ENCODE results near the gene HUNK.

Gene HUNK

GRCh38 chr21:31905503-31906451, 33.0 kb downstream of the HUNK start:
- no peak overlapping the region for H3K4me3 ChIP-seq (ENCODE audit: low read depth in 1 of 2, low read length in 2 of 2)
- H3K27me3 ChIP-seq (ENCODE audit: control insufficient read depth in 1 of 2, insufficient read depth in 2 of 2, low read length in 2 of 2) = no peaks in the 10 kb centered on the region
- H3K9me3 ChIP-seq (ENCODE audit: control insufficient read depth in 1 of 2, low read length in 2 of 2) = no peaks in the 10 kb centered on the region
- peaks cover 5 to 18% of the 10 kb centered on the region in 2 donors for H3K4me1 ChIP-seq (ENCODE audit: control insufficient read depth in 1 of 2, insufficient read depth in 2 of 2, low read length in 2 of 2)
- no peak overlapping the region for H3K27ac ChIP-seq (ENCODE audit: low read depth, low read length)
- no peaks in the 10 kb centered on the region for H3K36me3 ChIP-seq (ENCODE audit: control insufficient read depth in 1 of 2, insufficient read depth in 2 of 2, low read length in 2 of 2)
- no peak overlapping the region for H3K9ac ChIP-seq (ENCODE audit: low read depth in 1 of 2, low read length in 2 of 2)

GRCh38 chr21:31908106-31909031, 35.5 kb downstream of the HUNK start:
- no peak overlapping the region for H3K4me3 ChIP-seq (ENCODE audit: low read depth in 1 of 2, low read length in 2 of 2)
- H3K27ac ChIP-seq (ENCODE audit: low read depth, low read length) = no peak overlapping the region
- no peaks in the 10 kb centered on the region for H3K36me3 ChIP-seq (ENCODE audit: control insufficient read depth in 1 of 2, insufficient read depth in 2 of 2, low read length in 2 of 2)
- no peak overlapping the region for H3K9ac ChIP-seq (ENCODE audit: low read depth in 1 of 2, low read length in 2 of 2)
- H3K9me3 ChIP-seq (ENCODE audit: control insufficient read depth in 1 of 2, low read length in 2 of 2) = no peaks in the 10 kb centered on the region
- peaks cover 0 to 7% of the 10 kb centered on the region in 2 donors for H3K4me1 ChIP-seq (ENCODE audit: control insufficient read depth in 1 of 2, insufficient read depth in 2 of 2, low read length in 2 of 2)
- no peaks in the 10 kb centered on the region for H3K27me3 ChIP-seq (ENCODE audit: control insufficient read depth in 1 of 2, insufficient read depth in 2 of 2, low read length in 2 of 2)

GRCh38 chr21:31909153-31910073, 36.6 kb downstream of the HUNK start:
- Histone ChIP-seq H3K4me3 (ENCODE audit: low read depth in 1 of 2, low read length in 2 of 2) (no peak overlapping the region), H3K9ac (ENCODE audit: low read depth in 1 of 2, low read length in 2 of 2) (no peak overlapping the region), H3K4me1 (ENCODE audit: control insufficient read depth in 1 of 2, insufficient read depth in 2 of 2, low read length in 2 of 2) (peaks cover 0 to 7% of the 10 kb centered on the region in 2 donors), H3K27ac (ENCODE audit: low read depth, low read length) (no peak overlapping the region), H3K9me3 (ENCODE audit: control insufficient read depth in 1 of 2, low read length in 2 of 2) (no peaks in the 10 kb centered on the region), H3K36me3 (ENCODE audit: control insufficient read depth in 1 of 2, insufficient read depth in 2 of 2, low read length in 2 of 2) (no peaks in the 10 kb centered on the region), H3K27me3 (ENCODE audit: control insufficient read depth in 1 of 2, insufficient read depth in 2 of 2, low read length in 2 of 2) (no peaks in the 10 kb centered on the region)

GRCh38 chr21:31910074-31910470, 37.3 kb downstream of the HUNK start:
- no peak overlapping the region for H3K27ac ChIP-seq (ENCODE audit: low read depth, low read length)
- H3K36me3 ChIP-seq (ENCODE audit: control insufficient read depth in 1 of 2, insufficient read depth in 2 of 2, low read length in 2 of 2) = no peaks in the 10 kb centered on the region
- H3K9ac ChIP-seq (ENCODE audit: low read depth in 1 of 2, low read length in 2 of 2) = no peak overlapping the region

GRCh38 chr21:31911138-31911907, 38.5 kb downstream of the HUNK start:
- Histone ChIP-seq H3K27me3 (ENCODE audit: control insufficient read depth in 1 of 2, insufficient read depth in 2 of 2, low read length in 2 of 2) (no peaks in the 10 kb centered on the region), H3K9ac (ENCODE audit: low read depth in 1 of 2, low read length in 2 of 2) (no peak overlapping the region), H3K36me3 (ENCODE audit: control insufficient read depth in 1 of 2, insufficient read depth in 2 of 2, low read length in 2 of 2) (no peaks in the 10 kb centered on the region), H3K4me3 (ENCODE audit: low read depth in 1 of 2, low read length in 2 of 2) (no peak overlapping the region), H3K4me1 (ENCODE audit: control insufficient read depth in 1 of 2, insufficient read depth in 2 of 2, low read length in 2 of 2) (peaks cover 0 to 7% of the 10 kb centered on the region in 2 donors), H3K27ac (ENCODE audit: low read depth, low read length) (no peak overlapping the region), H3K9me3 (ENCODE audit: control insufficient read depth in 1 of 2, low read length in 2 of 2) (no peaks in the 10 kb centered on the region)

More at GRCh38 chr21:31910074-31910470, 37.3 kb downstream of the HUNK start:
- H3K9me3 ChIP-seq (ENCODE audit: control insufficient read depth in 1 of 2, low read length in 2 of 2) = no peaks in the 10 kb centered on the region
- H3K4me1 ChIP-seq (ENCODE audit: control insufficient read depth in 1 of 2, insufficient read depth in 2 of 2, low read length in 2 of 2) = peaks cover 0 to 7% of the 10 kb centered on the region in 2 donors
- no peak overlapping the region for H3K4me3 ChIP-seq (ENCODE audit: low read depth in 1 of 2, low read length in 2 of 2)
- H3K27me3 ChIP-seq (ENCODE audit: control insufficient read depth in 1 of 2, insufficient read depth in 2 of 2, low read length in 2 of 2) = no peaks in the 10 kb centered on the region

- H3K27me3 ChIP-seq (ENCODE audit: control insufficient read depth in 1 of 2, insufficient read depth in 2 of 2, low read length in 2 of 2) = no peaks in the 10 kb centered on the region
- H3K4me1 ChIP-seq (ENCODE audit: control insufficient read depth in 1 of 2, insufficient read depth in 2 of 2, low read length in 2 of 2) = peaks cover 0 to 7% of the 10 kb centered on the region in 2 donors
- H3K9ac ChIP-seq (ENCODE audit: low read depth in 1 of 2, low read length in 2 of 2) = no peak overlapping the region
- no peaks in the 10 kb centered on the region for H3K36me3 ChIP-seq (ENCODE audit: control insufficient read depth in 1 of 2, insufficient read depth in 2 of 2, low read length in 2 of 2)
- no peak overlapping the region for H3K4me3 ChIP-seq (ENCODE audit: low read depth in 1 of 2, low read length in 2 of 2)
- no peaks in the 10 kb centered on the region for H3K9me3 ChIP-seq (ENCODE audit: control insufficient read depth in 1 of 2, low read length in 2 of 2)
- no peak overlapping the region for H3K27ac ChIP-seq (ENCODE audit: low read depth, low read length)
Measured at GRCh38 chr21:31912501-31912900, 39.7 kb downstream of the HUNK start.

GRCh38 chr21:31913182-31913608, 40.4 kb downstream of the HUNK start:
- no peaks in the 10 kb centered on the region for H3K27me3 ChIP-seq (ENCODE audit: control insufficient read depth in 1 of 2, insufficient read depth in 2 of 2, low read length in 2 of 2)
- H3K4me3 ChIP-seq (ENCODE audit: low read depth in 1 of 2, low read length in 2 of 2) = no peak overlapping the region
- no peak overlapping the region for H3K9ac ChIP-seq (ENCODE audit: low read depth in 1 of 2, low read length in 2 of 2)
- H3K36me3 ChIP-seq (ENCODE audit: control insufficient read depth in 1 of 2, insufficient read depth in 2 of 2, low read length in 2 of 2) = no peaks in the 10 kb centered on the region
- no peaks in the 10 kb centered on the region for H3K9me3 ChIP-seq (ENCODE audit: control insufficient read depth in 1 of 2, low read length in 2 of 2)
- H3K4me1 ChIP-seq (ENCODE audit: control insufficient read depth in 1 of 2, insufficient read depth in 2 of 2, low read length in 2 of 2) = peaks cover 0 to 4% of the 10 kb centered on the region in 2 donors
- H3K27ac ChIP-seq (ENCODE audit: low read depth, low read length) = no peak overlapping the region

GRCh38 chr21:31914472-31914871, 41.7 kb downstream of the HUNK start:
- no peaks in the 10 kb centered on the region for H3K4me1 ChIP-seq (ENCODE audit: control insufficient read depth in 1 of 2, insufficient read depth in 2 of 2, low read length in 2 of 2)
- H3K36me3 ChIP-seq (ENCODE audit: control insufficient read depth in 1 of 2, insufficient read depth in 2 of 2, low read length in 2 of 2) = no peaks in the 10 kb centered on the region
- no peaks in the 10 kb centered on the region for H3K27me3 ChIP-seq (ENCODE audit: control insufficient read depth in 1 of 2, insufficient read depth in 2 of 2, low read length in 2 of 2)
- no peak overlapping the region for H3K4me3 ChIP-seq (ENCODE audit: low read depth in 1 of 2, low read length in 2 of 2)
- H3K9ac ChIP-seq (ENCODE audit: low read depth in 1 of 2, low read length in 2 of 2) = no peak overlapping the region
- no peak overlapping the region for H3K27ac ChIP-seq (ENCODE audit: low read depth, low read length)
- no peaks in the 10 kb centered on the region for H3K9me3 ChIP-seq (ENCODE audit: control insufficient read depth in 1 of 2, low read length in 2 of 2)

- Histone ChIP-seq H3K4me1 (ENCODE audit: control insufficient read depth in 1 of 2, insufficient read depth in 2 of 2, low read length in 2 of 2) (no peaks in the 10 kb centered on the region), H3K27ac (ENCODE audit: low read depth, low read length) (no peak overlapping the region), H3K9ac (ENCODE audit: low read depth in 1 of 2, low read length in 2 of 2) (no peak overlapping the region), H3K4me3 (ENCODE audit: low read depth in 1 of 2, low read length in 2 of 2) (no peak overlapping the region), H3K27me3 (ENCODE audit: control insufficient read depth in 1 of 2, insufficient read depth in 2 of 2, low read length in 2 of 2) (no peaks in the 10 kb centered on the region), H3K9me3 (ENCODE audit: control insufficient read depth in 1 of 2, low read length in 2 of 2) (no peaks in the 10 kb centered on the region), H3K36me3 (ENCODE audit: control insufficient read depth in 1 of 2, insufficient read depth in 2 of 2, low read length in 2 of 2) (no peaks in the 10 kb centered on the region)
Measured at GRCh38 chr21:31915566-31915965, 42.7 kb downstream of the HUNK start.
